Measurements from ENCODE around the gene SH2B3.
"Not testable (repeated sequence)": the region's sequence is repeated elsewhere in the genome, so short reads cannot be mapped to it uniquely, and the experiment has no call there.

The SH2B3 gene

DNA sequence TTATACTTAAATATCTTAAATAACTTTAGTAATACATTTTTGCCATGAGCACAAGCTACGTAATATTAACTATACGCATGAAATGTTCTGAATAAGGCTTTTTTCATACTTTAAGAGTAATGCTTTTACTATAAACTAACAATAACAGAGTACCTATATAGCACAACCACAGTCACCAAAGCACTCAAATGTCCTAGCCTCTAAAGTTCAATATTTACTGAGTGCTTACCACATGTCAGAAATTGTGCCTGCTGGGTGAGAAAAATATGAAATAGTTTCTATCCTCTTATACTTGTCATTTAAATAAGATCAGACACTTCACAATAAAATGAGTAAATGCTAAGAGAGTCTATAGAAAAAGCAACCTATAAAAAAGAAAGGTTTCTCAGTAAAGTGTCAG lies 83.1 kb downstream of the SH2B3 start:
- Histone ChIP-seq H3K27me3 (ENCODE audit: control insufficient read depth, insufficient read depth, low read length) (no peaks in the 10 kb centered on the region), H3K27ac (ENCODE audit: low read depth, low read length) (no peak overlapping the region), H3K4me3 (ENCODE audit: low read length) (no peak overlapping the region), H3K36me3 (ENCODE audit: control insufficient read depth, insufficient read depth, low read length) (peaks cover 17% of the 10 kb centered on the region), H3K4me1 (ENCODE audit: control insufficient read depth, insufficient read depth, low read length) (no peaks in the 10 kb centered on the region), H3K9ac (ENCODE audit: low read length) (no peak overlapping the region)

DNA sequence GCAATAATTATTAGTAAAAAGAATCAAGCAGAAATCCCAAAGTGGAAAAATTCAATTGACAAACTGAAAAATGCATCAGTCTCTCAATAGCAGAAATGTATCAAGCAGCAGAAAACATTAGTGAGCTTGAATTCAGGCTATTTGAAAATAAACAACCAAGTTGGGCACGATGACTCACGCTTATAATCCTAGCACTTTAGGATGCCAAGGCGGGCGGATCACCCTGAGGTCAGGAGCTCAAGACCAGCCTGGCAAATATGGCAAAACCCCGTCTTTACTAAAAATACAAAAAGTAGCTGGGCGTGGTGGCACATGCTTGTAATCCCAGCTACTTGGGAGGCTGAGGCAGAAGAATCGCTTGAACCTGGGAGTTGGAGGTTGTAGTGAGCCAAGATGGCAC lies 87.3 kb downstream of the SH2B3 start:
- not testable (repeated sequence) for H3K4me3 ChIP-seq (ENCODE audit: low read length); H3K27me3 ChIP-seq (ENCODE audit: control insufficient read depth, insufficient read depth, low read length); H3K27ac ChIP-seq (ENCODE audit: low read depth, low read length); H3K9ac ChIP-seq (ENCODE audit: low read length); H3K4me1 ChIP-seq (ENCODE audit: control insufficient read depth, insufficient read depth, low read length)
- H3K36me3 ChIP-seq (ENCODE audit: control insufficient read depth, insufficient read depth, low read length) = peaks cover 18% of the 10 kb centered on the region

DNA sequence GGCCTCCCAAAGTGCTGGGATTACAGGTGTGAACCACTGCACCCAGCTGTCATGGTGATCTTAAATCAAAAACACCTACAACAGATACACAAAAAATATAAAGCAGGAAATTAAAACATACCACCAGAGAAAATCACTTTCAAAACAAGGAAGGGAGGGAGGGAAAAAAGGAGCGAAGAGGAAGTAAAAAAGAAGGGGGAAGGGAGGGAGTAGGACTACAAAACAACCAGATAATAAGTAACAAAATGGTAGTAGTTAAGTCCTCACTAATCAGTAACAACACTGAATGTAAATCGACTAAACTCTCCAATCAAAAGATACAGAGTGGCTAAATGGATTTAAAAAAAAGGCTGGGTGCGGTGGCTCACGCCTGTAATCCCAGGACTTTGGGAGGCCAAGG lies 89.0 kb downstream of the SH2B3 start:
- H3K4me1 ChIP-seq (ENCODE audit: control insufficient read depth, insufficient read depth, low read length) = no peaks in the 10 kb centered on the region
- H3K27me3 ChIP-seq (ENCODE audit: control insufficient read depth, insufficient read depth, low read length) = no peaks in the 10 kb centered on the region
- H3K27ac ChIP-seq (ENCODE audit: low read depth, low read length) = no peak overlapping the region
- H3K4me3 ChIP-seq (ENCODE audit: low read length) = no peak overlapping the region
- H3K9ac ChIP-seq (ENCODE audit: low read length) = no peak overlapping the region
- H3K36me3 ChIP-seq (ENCODE audit: control insufficient read depth, insufficient read depth, low read length) = peaks cover 9% of the 10 kb centered on the region

All from rectal smooth muscle tissue (tissue), 1 donor.